GM21526 (cell line): ENCODE results near the gene FERMT2.

ENCODE experiments used
- ATAC-seq: cut with Tn5 transposase; IDR thresholded peaks from one replicate; pipeline ENCODE4 v1.9.1; 2021; ENCODE audit warnings: moderate library complexity; ENCODE audit not compliant: unreplicated experiment, low FRiP score

FERMT2 gene, protein sequence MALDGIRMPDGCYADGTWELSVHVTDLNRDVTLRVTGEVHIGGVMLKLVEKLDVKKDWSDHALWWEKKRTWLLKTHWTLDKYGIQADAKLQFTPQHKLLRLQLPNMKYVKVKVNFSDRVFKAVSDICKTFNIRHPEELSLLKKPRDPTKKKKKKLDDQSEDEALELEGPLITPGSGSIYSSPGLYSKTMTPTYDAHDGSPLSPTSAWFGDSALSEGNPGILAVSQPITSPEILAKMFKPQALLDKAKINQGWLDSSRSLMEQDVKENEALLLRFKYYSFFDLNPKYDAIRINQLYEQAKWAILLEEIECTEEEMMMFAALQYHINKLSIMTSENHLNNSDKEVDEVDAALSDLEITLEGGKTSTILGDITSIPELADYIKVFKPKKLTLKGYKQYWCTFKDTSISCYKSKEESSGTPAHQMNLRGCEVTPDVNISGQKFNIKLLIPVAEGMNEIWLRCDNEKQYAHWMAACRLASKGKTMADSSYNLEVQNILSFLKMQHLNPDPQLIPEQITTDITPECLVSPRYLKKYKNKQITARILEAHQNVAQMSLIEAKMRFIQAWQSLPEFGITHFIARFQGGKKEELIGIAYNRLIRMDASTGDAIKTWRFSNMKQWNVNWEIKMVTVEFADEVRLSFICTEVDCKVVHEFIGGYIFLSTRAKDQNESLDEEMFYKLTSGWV

DNA sequence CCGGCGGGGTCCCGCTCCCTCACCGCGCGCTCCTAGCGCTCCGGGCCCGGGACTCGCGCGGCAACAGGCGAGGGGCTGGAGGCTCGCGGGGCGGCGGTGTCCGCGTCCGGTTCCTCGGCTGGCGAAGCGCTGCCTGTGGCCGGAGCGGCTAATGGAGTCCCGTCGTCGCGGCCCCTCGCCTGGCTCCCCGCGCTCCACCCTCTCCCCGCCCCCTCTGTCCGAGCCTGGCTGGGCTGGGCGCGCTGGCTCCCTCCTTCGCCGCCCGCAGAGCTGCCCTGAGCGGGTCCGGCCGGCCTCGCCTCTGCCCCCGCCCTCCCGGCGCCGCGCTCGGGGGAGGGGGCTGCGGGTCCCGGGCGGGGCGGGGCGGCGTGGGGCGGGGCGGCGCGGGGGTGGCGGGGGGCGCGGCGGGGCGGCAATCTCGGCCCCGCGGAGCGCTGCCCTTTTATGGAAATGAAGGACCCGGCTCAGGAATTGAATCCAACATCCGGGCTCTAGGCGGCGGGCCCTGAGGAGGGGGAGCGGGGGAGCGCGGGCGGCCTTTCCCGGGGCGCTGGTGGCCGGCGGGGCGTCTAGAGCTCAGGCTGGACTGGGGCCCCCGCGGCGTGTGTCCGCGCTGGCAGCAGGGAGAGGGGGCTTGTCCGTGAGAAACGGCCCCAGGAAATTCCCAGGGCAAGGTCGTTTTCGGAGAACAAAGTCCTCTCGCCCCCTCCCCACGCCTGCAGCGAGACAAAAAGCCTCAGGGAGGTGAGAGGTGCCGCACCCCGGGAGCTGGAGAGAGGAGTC lies at the start of gene FERMT2:
FERMT2 (minus strand) TSS at position 153 of the 783 bp plus-strand sequence. CDS start 482 bp downstream, outside the sequence.
- no peak for ATAC-seq

DNA sequence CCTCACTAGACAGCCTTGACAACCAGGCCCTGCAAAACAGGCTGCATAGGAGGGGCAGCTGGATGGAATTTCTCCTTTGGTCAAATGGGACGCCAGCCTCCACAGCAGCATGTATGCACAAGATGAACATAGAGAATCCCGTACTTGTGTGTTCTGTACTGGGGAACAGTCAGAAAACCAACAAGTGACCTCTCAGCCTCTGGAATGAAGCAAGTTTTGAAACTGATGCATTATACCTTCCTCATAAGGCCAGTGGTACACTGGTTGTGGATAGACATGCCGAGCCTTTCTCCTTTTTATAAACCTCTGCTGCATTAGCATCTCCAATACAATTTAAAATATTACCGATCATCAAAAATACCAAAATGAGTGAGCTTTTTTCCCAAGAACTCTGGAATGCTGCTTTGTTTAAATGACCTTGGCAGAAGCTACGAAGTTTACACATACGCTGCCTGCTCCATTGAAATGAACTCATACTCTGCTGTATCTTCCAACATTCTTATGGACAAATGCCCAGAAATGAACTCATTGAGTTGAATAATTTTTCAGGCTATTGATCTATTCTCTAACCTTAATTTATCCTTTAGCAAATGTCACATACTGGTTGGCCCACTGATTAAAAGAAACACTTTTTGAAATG lies 47.6 kb upstream of the FERMT2 start:
- no peak for ATAC-seq

DNA sequence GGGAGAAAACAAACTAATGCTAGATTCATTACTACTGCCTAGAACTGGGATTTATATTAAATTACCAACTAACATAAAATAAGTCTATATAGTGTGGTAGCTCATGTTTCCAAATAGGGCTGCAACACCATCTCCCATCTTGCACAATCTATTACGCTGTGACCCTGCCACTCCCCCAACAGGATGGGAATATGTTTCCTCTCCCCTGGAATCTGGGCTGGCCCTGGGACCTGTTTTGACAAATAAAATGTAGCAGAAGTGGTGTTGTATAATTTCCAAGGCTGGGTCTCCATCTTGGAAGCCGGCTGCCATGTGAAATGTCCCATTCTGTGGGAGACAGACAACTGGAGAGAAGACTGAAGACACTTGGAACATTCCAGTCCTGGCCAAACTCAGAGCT lies 45.6 kb upstream of the FERMT2 start:
- no peak for ATAC-seq

DNA sequence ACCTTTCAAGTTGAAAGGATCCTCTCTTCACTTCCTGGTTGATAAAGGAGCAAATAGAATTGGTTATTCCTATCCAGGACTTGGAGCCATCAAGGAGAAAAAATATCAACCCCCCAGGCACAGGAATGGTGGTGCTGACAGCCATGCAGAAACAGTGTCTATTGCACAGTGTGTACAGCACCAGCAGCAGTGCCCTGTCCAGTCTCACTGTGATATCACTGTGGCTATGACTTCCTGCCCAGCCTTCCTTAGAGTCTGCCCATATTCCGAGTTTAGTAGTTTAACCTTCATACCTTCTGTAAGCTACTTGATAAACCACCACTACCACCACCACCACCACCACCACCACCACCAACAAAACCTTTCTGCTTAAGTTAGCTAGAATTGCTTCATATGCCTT lies 45.1 kb upstream of the FERMT2 start:
- ATAC-seq: no peak

DNA sequence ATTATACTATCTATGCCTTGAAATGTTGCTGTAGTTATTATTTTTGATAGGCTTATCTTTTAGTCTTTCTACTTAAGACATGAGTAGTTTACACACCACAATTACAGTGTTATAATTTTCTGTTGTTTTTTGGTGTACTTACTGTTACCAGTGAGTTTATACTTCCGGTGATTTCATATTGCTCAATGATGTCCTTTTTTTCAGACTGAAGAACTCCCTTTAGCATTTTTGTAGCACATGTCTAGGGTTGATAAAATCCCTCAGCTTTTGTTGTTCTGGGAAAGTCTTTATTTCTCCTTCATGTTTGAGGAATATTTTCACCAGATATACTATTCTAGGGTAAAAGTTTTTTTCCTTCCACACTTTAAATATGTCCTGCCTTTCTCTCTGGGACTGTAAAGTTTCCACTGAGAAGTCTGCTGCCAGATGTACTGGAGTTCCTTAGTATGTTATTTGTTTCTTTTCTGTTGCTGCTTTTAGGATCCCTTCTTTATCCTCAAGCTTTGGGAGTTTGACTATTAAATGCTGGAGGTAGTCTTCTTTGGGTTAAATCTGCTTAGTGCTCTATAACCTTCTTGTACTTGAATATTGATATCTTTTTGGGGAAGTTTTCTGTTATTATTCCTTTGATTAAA lies 41.5 kb upstream of the FERMT2 start:
- no peak for ATAC-seq

DNA sequence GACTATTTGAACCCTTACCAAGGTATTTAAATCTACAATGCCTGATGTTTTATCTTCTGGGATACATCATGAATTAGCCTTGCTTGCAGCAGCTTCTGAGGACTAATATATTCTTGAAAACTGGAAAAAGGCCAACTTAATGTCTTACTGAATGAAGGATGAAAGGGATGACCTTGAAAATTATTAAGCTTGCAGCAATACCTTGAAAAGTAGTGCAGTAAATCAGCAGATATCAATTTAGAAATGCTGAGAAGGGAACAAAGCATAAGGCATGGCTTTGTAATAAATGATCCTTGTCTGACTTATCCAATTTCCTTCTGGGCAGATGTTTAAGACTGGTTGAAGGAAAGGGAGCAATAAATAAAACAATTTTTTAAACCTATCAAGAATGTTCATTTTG lies 37.3 kb upstream of the FERMT2 start:
- no peak for ATAC-seq

DNA sequence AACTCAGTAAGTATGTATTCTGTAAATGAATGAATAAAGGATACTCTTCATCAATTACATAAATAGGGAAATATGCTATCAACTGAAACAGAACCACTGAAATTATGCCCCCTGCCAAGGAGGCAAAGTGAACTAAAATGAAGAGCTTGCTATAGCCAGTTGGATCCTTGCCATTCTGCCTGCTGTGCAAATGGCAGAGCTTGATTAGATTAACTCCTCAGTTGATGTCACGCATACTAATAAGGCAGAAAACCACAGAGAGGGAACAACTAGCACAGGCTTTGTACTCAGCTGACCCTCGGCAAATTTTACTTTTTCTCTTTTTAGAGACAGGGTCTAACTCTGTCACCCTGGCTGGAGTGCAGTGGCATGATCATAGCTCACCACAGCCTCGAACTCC lies 36.7 kb upstream of the FERMT2 start:
- no peak for ATAC-seq

DNA sequence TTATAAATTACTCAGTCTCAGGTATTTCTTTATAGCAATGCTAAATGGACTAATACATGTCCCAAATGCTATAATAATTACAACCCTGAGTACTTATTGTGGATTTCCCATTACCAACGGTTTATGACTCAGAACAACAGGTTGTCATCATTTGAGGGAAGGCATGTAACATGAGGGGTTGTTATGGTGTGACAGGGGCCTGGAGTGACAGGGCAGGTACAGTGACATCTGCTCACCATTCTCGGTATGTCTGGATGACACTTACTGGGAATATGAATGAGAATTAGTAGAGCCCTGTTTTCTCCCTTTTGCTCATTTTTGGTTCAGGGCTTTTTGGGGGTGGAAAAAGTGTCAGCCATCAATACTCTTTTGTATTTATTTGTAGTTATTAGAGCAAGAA lies 36.2 kb upstream of the FERMT2 start:
- no peak for ATAC-seq

DNA sequence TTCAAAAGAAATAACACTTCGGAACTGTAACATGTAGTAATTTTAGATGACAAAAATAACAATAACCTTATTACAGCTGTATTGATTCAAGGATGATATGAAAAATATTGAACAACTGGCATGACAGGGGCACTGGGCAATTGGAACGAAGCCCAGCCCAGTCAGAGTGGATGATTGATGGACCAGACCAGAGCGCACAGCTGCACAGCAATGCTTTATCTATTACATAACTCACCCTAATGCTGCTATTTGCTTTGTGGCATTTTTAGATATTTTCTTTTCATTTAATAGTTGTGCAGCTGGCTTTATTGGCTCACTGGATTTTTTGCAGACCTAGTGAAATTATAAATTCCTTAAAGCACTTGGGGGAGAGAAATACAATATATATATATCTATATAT lies 26.9 kb upstream of the FERMT2 start:
- ATAC-seq: no peak

DNA sequence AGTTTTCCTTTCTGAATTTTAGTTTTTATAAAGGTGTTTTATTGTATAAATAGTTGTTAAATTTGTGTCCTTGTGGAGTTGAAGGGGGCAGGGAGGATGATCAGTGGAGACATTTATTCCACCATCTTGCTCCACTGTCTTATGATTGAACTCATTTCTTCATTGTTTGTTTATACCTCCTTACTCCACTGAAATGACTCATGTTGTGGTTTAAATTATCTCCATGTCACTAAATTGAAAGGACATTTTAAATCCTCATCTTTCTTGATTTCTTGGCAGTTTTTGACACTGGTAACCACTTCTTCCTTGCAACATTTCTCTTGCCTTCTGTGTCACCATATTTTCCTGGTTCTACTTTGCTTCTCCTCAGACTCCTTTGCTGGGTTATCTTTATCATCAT lies 23.6 kb upstream of the FERMT2 start:
- ATAC-seq: no peak

DNA sequence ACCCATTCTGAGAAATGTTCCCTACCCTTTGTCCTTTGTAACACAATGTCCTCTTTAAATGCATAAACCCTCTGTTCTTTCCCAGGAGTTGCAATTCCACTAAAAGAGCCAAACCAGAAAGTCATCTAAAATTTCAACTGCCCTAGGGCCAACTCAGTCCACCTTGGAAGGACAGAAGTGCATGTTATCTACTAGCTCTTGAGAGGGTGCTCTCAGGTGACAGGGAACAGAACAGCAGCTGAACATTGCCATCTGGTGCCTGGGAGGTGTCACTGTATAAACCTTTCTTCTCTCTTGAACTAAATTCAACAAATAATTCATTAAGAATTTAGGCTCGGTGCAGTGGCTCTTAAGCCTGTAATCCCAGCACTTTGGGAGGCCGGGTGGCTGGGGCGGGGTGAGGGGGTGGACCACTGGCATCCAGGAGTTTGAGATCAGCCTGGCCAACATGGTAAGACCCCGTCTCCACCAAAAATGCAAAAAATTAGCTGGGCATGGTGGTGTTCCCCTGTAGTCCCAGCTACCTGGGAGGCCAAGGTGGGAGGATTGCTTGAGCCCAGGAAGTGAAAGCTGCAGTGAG lies 10.3 kb upstream of the FERMT2 start:
- no peak for ATAC-seq

DNA sequence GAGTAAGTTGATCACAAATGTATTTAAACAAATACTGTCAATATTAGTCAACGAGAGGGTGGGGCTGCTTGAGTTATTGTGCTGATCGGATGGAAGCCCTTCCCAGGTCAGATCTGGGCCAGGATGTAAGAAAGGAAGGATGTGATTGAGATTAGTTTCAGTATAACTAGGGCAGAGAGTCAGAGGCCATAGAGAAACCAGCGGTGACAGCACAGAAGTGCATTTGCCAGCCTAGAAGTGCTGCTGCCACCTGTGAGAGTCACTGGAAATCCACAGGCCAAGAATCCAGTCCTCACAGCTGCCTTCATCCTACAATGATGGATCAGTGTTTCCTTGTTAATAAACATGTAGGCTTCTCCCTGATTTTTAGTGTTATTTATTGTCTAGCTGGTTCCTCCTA lies 9.8 kb upstream of the FERMT2 start:
- ATAC-seq: no peak

DNA sequence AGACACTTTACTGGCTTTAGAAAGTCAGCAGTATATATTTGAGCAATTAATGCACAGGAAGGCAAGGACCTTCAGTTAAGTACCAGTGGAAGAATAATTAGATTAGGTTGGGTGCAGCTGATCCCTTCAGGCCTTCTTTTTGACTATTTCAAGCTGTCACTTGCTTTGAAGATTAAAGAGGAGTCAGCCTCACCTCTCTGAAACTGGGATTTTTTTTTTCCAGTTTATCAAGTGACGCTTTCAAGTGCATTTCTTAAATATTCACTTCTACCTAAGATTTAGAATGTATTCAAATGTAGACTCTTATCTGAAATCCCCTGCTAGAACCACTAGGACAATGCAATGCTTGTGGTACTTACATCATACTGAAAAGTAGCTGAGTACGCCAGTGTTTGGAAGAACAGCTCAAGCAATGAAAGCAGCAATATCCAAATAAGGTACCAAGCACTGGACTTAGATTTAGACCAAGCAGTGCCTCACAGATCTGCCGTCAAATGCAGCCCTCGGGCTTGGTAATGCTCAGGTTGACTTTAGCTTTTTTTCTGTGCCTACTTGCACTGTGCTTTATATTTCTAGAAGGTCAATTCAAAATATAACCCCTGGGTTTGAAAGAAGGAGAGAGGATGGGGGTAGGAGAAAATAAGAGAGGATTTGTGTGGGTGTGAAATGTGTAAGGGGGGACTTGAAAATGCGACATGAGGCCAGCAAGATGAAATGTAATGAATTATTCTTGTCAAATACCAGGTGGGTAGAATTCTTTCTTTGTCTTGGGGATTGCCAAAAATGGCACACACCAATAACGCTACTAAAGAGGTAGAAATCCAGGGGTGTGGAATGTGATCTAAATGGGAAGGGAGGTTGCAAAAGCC lies 3.7 kb upstream of the FERMT2 start:
- ATAC-seq: no peak

DNA sequence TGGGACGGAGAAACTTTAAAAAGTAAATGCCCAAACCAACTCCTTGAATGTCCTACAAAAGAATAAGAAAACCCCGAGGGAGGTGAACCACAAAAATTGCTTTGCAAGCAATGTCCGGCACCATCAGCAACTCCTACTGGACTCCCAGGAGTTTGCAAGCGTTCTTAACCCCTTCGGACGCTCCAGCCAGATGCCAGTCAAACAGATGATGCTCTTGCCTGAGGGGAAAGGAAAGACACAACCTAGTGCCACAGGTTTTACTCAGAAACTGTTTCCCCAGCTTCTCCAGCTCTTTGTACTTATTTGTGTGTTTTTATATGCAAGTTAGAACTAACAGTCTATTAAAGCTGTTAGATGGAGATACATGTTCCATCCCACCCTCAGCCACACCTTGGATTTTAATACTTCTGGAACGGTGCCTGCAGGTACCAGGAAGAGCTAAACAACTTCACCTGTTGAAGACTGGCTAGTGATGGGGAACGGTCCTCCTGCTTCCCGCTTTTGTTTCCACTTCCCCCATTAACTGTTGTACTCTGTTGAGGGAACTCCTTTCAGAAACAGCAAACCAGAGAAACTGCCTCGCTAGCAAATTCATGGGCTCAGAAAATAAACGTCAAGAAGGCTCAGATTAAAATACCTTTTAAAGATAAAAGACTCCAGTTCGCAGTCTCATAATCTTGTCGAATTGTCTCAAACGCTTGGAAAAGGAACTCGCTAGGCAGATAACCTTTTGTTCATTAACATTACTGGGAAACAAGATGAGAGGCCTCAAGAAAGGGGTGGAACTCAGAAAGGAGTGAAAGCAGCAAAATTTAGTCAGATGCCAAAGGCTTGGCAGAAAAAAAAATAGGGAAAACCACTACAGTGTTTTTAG lies 1.1 kb upstream of the FERMT2 start:
- no peak for ATAC-seq

DNA sequence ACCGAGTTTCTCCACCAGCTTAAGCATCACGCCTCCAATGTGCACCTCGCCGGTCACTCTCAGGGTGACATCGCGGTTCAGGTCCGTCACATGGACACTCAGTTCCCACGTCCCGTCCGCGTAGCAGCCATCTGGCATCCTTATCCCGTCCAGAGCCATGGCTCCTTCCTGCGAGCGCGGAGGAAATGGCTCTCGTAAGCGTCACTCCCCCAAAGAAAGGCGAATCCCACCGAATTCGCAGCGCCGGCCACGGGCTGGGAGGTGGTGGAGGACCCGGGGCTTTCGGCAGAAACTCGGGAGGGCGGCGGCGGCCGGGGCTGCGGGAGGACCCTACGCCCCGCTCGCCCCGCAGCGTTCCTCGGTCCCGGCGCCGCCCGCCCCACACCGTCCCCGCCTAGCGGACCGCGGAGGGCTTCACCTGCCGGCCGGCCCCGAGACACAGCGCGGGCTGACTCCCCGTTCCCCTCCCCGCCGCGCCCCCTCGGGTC lies 396 bp downstream of the FERMT2 start:
- no peak for ATAC-seq

DNA sequence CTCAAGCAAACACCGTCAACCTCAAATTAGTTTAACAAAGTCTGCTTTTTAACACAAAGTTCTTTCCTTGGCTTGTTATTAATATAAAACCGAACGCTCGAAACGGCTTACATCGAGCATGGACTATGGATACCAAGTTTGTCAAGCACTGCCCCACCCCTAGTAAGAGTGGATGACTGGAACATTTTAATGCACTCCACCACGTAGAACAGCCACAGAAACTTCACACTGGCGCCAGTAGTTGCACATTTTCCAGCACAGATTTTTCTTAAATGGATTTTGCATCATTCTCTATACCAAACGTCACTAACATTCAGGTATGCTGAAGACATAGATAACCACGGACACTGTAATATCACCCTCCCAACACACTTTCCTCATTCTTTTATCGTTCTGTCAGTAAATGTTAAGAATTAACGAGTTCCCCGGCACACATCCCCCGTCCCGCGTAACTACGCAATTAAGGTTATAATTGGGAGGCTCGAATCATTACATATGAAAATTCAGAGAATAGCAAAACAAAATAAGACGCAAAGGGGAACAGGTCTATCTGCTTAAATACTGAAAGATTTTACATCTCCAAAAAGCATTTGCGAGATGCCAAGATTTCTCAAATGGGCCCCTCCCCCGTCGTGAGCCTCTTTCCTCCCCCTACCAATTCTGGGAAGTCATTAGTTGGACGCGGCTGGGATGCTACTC lies 990 bp downstream of the FERMT2 start:
- no peak for ATAC-seq

DNA sequence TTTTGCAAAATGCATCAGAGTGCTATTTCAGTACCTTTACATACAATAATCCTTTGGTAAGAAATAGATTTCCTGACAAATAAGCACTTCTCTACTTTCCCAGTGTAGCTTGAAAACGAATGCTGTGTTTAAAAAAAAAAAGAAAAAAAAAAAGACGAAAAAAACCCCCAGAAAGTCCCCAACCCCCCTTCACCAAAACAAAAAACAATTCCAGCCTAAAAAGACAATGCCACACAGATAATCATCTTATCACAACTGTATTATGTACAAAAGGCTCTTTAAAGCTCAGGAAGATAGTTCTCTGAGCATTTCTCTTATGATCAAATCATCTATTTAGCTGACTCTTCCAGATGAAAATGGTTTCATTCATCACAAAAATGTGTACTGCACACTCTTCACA lies 1.6 kb downstream of the FERMT2 start:
- ATAC-seq: no peak
